GM13976 (cell line): ENCODE data around the gene SERPINB5.

Experiments
- DNase-seq: peaks from one replicate; pipeline ENCODE4 v3.0.0; 2012; ENCODE audit warnings: low spot score
- CTCF ChIP-seq: IDR thresholded peaks from 2 replicates; pipeline ENCODE4 v1.5.1; 2012; ENCODE audit warnings: borderline replicate concordance, mild to moderate bottlenecking; ENCODE audit not compliant: insufficient read depth; ENCODE audit errors: extremely low read depth, missing control alignments, control extremely low read depth
- in situ Hi-C: fragments of 300-500 bp; cut with MboI; formaldehyde crosslinking; loops from one replicate; pipeline ENCODE4 v1.12.0; 2022; ENCODE audit warnings: low sequenced_read_pairs, mixed read lengths, inconsistent platforms; ENCODE audit not compliant: unreplicated experiment

Gene SERPINB5

GRCh38 chr18:63545000-63545399, 68.2 kb downstream of the SERPINB5 start:
- no peak for TF ChIP-seq CTCF
- in situ Hi-C loops: no loop called here

GRCh38 chr18:63550068-63550467, 73.3 kb downstream of the SERPINB5 start:
- DNase-seq: no peak
- in situ Hi-C loops: no loop called here
- no peak for TF ChIP-seq CTCF

More at GRCh38 chr18:63545000-63545399, 68.2 kb downstream of the SERPINB5 start:
- DNase-seq: no peak

DNA sequence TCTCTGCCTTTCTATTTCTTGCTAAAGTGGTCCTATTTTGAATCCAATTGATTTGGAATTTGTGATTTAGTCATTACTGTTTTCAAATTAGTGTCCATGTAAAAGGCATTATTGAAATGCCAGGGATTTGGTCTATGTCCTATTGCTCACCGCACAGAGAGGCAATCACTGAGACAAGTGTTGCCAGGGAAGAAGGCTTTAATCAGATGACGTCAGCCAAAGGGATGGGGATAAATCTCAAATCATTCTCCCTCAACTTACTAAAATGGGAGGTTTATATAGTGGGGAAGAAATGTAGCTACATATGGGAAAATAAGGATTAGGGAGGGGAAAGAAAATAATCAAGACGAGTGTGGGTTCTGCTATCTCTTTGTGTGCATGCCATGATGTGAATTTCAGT, 75.0 kb downstream of the SERPINB5 start:
- TF ChIP-seq CTCF: no peak
- in situ Hi-C loops: no loop called here
- no peak for DNase-seq

- no peak for TF ChIP-seq CTCF
- in situ Hi-C loops: no loop called here
- DNase-seq: no peak
Observed at GRCh38 chr18:63552581-63552980, 75.8 kb downstream of the SERPINB5 start.

GRCh38 chr18:63553081-63553480, 76.3 kb downstream of the SERPINB5 start:
- in situ Hi-C loops: no loop called here
- TF ChIP-seq CTCF: no peak
- no peak for DNase-seq
